Endodermal cell (in vitro differentiated cells): ENCODE results near the gene SLC1A7. TPM values are rescaled to one million over a fixed set of nuclear protein-coding genes. Genes with fewer than 3 reads are reported as not detected.

Experiments
- DNase-seq: peaks from one replicate; pipeline ENCODE4 v3.0.0-alpha.2; 2017
- H3K27ac ChIP-seq: 2 replicates; pipeline ENCODE4 v1.5.1; 2013; ENCODE audit warnings: mild to moderate bottlenecking, low read depth, low read length, moderate library complexity
- H3K27me3 ChIP-seq: 2 replicates; pipeline ENCODE4 v1.6.1; 2013; ENCODE audit warnings: mild to moderate bottlenecking, low read length, moderate library complexity; ENCODE audit not compliant: insufficient read depth, control insufficient read depth, poor library complexity, severe bottlenecking
- H3K36me3 ChIP-seq: 2 replicates; pipeline ENCODE4 v1.7.0; 2013; ENCODE audit warnings: mild to moderate bottlenecking, low read length, moderate library complexity; ENCODE audit not compliant: control insufficient read depth, insufficient read depth
- H3K4me1 ChIP-seq: one replicate; pipeline ENCODE4 v1.7.0; 2013; ENCODE audit warnings: low read length; ENCODE audit not compliant: control insufficient read depth, insufficient read depth
- H3K4me3 ChIP-seq: 2 replicates; pipeline ENCODE4 v1.5.1; 2013; ENCODE audit warnings: mild to moderate bottlenecking, low read length, moderate library complexity
- H3K9ac ChIP-seq: 2 replicates; pipeline ENCODE4 v1.6.1; 2013; ENCODE audit warnings: mild to moderate bottlenecking, low read length, moderate library complexity; ENCODE audit not compliant: poor library complexity, severe bottlenecking; ENCODE audit errors: extremely low read depth
- H3K9me3 ChIP-seq: 2 replicates; pipeline ENCODE4 v1.6.1; 2013; ENCODE audit warnings: mild to moderate bottlenecking, low read length, moderate library complexity; ENCODE audit not compliant: control insufficient read depth
- H3K27ac Mint-ChIP-seq: 2 replicates; pipeline ENCODE4 v1.8.0; 2020; ENCODE audit warnings: mixed read lengths
- H3K27me3 Mint-ChIP-seq: 2 replicates; pipeline ENCODE4 v1.8.0; 2021; ENCODE audit warnings: mild to moderate bottlenecking, mixed read lengths; ENCODE audit not compliant: insufficient read depth
- H3K36me3 Mint-ChIP-seq: 2 replicates; pipeline ENCODE4 v1.8.0; 2020; ENCODE audit warnings: low read depth, mixed read lengths
- H3K4me1 Mint-ChIP-seq: 2 replicates; pipeline ENCODE4 v1.8.0; 2020; ENCODE audit warnings: mixed read lengths
- H3K4me3 Mint-ChIP-seq: 2 replicates; pipeline ENCODE4 v1.8.0; 2020; ENCODE audit warnings: mild to moderate bottlenecking, moderate library complexity, mixed read lengths
- H3K9me3 Mint-ChIP-seq: 2 replicates; pipeline ENCODE4 v1.8.0; 2020; ENCODE audit warnings: mild to moderate bottlenecking, mixed read lengths
- WGBS, 2 experiments: methylation state at CpG; one replicate each; pipeline versions ENCODE4 v1.1.5 to v1.1.7; 2013; ENCODE audit warnings: missing lambda C conversion rate in 2 of 2, mixed read lengths in 1 of 2; ENCODE audit not compliant: insufficient coverage in 1 of 2, insufficient read length in 1 of 2; 5-methylcytosine and 5-hydroxymethylcytosine counted together
- total RNA-seq, 2 donors: library from RNA; stranded (reverse); fragmentation: NEBNext Ultra II Directional in 1 of 2; extraction: Animal tissue kit (Norgen Biotek cat#: 25700) in 1 of 2; gene quantifications; 2 replicates in 1 of 2; 3 replicates in 1 of 2; pipeline ENCODE4 v1.2.1, GENCODE V29; 2021
- TF ChIP-seq, protein P1 (sequence below): fragments of 200-600 bp; sonication (generic); conservative IDR thresholded peaks from 2 replicates; pipeline ENCODE4 v1.5.0; 2021; ENCODE audit warnings: antibody characterized with exemption, mild to moderate bottlenecking

The SLC1A7 gene
- total RNA-seq, 2 donors from 2014 or later: 1.7 to 2.3 TPM

DNA sequence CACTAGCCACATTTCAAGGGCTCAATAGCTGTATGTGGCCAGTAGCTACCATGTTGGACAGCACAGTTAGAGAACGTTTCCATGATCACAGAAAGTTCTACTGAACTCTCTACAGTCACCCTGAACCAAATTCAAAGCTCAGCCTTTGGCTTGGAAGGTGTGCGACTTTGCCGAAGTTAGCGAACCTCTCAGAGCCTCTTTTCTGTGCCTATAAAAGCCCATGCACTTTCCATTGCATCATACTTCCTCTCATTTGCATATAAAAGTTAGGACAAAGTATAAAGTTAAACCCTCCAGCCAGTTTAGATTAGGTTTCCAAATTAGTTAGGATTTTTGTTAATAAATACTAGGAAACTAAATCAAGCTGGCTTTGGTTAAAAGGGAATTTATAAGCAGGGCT is 4.7 kb upstream of the SLC1A7 start:
- no peak for DNase-seq
- H3K36me3 ChIP-seq: no peaks in the 10 kb centered on the region
- 89 to 96% methylated on average over 2 to 4 of the region's 4 CpGs for WGBS, 2 experiments
- Mint-ChIP-seq H3K27me3 (peaks cover 4% of the 10 kb centered on the region), H3K4me3 (no peak overlapping the region), H3K27ac (no peak overlapping the region), H3K4me1 (peaks cover 25% of the 10 kb centered on the region), H3K9me3 (no peaks in the 10 kb centered on the region), H3K36me3 (no peaks in the 10 kb centered on the region)
- no peak overlapping the region for H3K27ac ChIP-seq
- H3K9me3 ChIP-seq: no peaks in the 10 kb centered on the region
- H3K9ac ChIP-seq: no peak overlapping the region
- H3K27me3 ChIP-seq: no peaks in the 10 kb centered on the region
- peaks cover 17% of the 10 kb centered on the region for H3K4me1 ChIP-seq
- no peak overlapping the region for H3K4me3 ChIP-seq
- TF ChIP-seq, protein P1, sequence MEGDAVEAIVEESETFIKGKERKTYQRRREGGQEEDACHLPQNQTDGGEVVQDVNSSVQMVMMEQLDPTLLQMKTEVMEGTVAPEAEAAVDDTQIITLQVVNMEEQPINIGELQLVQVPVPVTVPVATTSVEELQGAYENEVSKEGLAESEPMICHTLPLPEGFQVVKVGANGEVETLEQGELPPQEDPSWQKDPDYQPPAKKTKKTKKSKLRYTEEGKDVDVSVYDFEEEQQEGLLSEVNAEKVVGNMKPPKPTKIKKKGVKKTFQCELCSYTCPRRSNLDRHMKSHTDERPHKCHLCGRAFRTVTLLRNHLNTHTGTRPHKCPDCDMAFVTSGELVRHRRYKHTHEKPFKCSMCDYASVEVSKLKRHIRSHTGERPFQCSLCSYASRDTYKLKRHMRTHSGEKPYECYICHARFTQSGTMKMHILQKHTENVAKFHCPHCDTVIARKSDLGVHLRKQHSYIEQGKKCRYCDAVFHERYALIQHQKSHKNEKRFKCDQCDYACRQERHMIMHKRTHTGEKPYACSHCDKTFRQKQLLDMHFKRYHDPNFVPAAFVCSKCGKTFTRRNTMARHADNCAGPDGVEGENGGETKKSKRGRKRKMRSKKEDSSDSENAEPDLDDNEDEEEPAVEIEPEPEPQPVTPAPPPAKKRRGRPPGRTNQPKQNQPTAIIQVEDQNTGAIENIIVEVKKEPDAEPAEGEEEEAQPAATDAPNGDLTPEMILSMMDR: no peak

DNA sequence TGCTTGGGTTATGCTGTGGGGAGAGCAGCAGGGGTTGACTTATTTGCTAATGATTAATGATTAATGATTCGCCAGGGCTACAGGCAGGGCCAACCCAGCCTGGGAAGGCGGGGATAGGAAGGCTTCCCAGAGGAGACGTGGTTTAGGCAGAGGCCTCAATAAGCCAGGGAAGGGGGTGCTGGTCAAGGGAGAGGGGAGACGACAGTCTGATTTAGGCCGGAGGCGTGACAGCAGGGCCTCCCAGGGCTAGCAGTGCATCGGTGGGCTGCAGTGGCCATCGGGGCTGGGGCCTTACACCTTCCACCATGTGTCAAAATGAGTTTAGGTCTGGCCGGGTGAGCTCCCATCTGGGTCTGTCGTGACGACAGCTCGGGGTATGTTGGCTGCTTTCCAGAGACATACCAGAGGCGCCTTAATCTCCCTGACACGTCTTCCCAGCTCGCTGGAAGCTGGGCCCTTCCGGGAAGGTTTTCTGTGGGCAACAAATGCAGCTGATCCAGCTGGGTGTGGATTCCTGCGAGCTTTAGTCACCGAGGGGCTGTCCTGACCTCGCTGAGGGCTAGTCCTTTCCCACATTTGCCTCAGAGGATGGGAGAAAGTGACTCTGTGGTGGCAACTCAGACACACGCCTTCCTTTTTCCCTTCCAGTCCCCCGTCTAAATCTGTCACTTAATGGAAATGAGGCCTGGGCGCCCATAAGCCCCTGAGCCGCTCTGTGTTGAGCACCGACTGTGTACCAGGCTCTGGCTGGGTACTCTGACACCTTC is 3.7 kb upstream of the SLC1A7 start:
- no peaks in the 10 kb centered on the region for H3K9me3 Mint-ChIP-seq
- Histone ChIP-seq H3K4me3 (no peak overlapping the region), H3K9ac (no peak overlapping the region), H3K4me1 (peaks cover 17% of the 10 kb centered on the region), H3K27me3 (no peaks in the 10 kb centered on the region), H3K27ac (peak overlapping the region; percentile 20), H3K9me3 (no peaks in the 10 kb centered on the region), H3K36me3 (no peaks in the 10 kb centered on the region)
- peak overlapping the region; percentile 83 for H3K27ac Mint-ChIP-seq
- no peaks in the 10 kb centered on the region for H3K36me3 Mint-ChIP-seq
- TF ChIP-seq, protein P1: no peak
- H3K4me3 Mint-ChIP-seq: no peak overlapping the region
- 81 to 83% methylated on average over 18 to 24 of the region's 24 CpGs for WGBS, 2 experiments
- peak; percentile 60 for DNase-seq
- peaks cover 4% of the 10 kb centered on the region for H3K27me3 Mint-ChIP-seq
- peaks cover 35% of the 10 kb centered on the region for H3K4me1 Mint-ChIP-seq

DNA sequence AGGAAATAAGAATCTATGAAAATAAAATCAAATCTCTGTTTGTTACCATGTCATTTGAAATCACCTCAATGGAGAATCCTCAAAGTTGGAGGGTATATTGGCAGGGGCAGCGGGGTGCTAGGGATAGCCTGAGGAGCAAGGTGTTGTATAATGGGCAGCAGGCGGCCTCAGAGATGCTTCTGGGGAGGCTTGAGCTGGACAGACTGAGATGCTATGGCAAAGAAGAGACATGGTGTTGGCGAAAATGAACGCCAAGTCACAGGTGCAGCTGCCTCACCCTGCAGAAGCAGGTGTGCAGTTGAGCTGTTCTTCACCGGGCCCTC is 3.1 kb upstream of the SLC1A7 start:
- H3K27ac ChIP-seq: no peak overlapping the region
- no peak for DNase-seq
- peaks cover 17% of the 10 kb centered on the region for H3K4me1 ChIP-seq
- Mint-ChIP-seq H3K9me3 (no peaks in the 10 kb centered on the region), H3K27ac (peak overlapping the region; percentile 83), H3K4me1 (peaks cover 38% of the 10 kb centered on the region), H3K4me3 (no peak overlapping the region), H3K27me3 (peaks cover 4% of the 10 kb centered on the region), H3K36me3 (no peaks in the 10 kb centered on the region)
- H3K36me3 ChIP-seq: no peaks in the 10 kb centered on the region
- WGBS, 2 experiments: 57 to 59% methylated on average over 3 to 5 of the region's 5 CpGs
- no peaks in the 10 kb centered on the region for H3K27me3 ChIP-seq
- TF ChIP-seq, protein P1: no peak
- H3K9ac ChIP-seq: no peak overlapping the region
- no peak overlapping the region for H3K4me3 ChIP-seq
- H3K9me3 ChIP-seq: no peaks in the 10 kb centered on the region
